Astrocyte (in vitro differentiated cells and primary cell): Measurements from ENCODE around the gene SAMD14. TPM values are rescaled to one million over a fixed set of nuclear protein-coding genes. Genes with fewer than 3 reads are reported as not detected.

Experiments
- DNase-seq: peaks from one replicate; pipeline ENCODE4 v3.0.0-alpha.2; 2010; ENCODE audit warnings: low read depth
- FAIRE-seq: peaks from 2 replicates; lab custom pipeline; 2011; peaks lifted over from hg19 to GRCh38; lab: Jason Lieb, UNC
- H2AFZ ChIP-seq: 2 replicates; pipeline ENCODE4 v1.6.0; 2012; ENCODE audit warnings: low read depth, low read length, inconsistent platforms
- H3K27ac ChIP-seq: 2 replicates; pipeline ENCODE4 v1.5.1; 2011; ENCODE audit warnings: low read depth, low read length, inconsistent platforms
- H3K27me3 ChIP-seq: 2 replicates; pipeline ENCODE4 v1.6.0; 2011; ENCODE audit warnings: low read length, inconsistent platforms; ENCODE audit not compliant: insufficient read depth
- H3K36me3 ChIP-seq: 2 replicates; pipeline ENCODE4 v1.5.1; 2011; ENCODE audit warnings: low read length, inconsistent platforms; ENCODE audit not compliant: insufficient read depth
- H3K4me1 ChIP-seq: 2 replicates; pipeline ENCODE4 v1.5.1; 2011; ENCODE audit warnings: low read length, inconsistent platforms; ENCODE audit not compliant: insufficient read depth
- H3K4me2 ChIP-seq: 2 replicates; pipeline ENCODE4 v1.6.0; 2012; ENCODE audit warnings: low read length, inconsistent platforms
- H3K4me3 ChIP-seq: 2 replicates; pipeline ENCODE4 v1.5.1; 2011; ENCODE audit warnings: low read depth, mild to moderate bottlenecking, low read length, inconsistent platforms; ENCODE audit not compliant: insufficient read depth
- H3K79me2 ChIP-seq: 2 replicates; pipeline ENCODE4 v1.6.0; 2012; ENCODE audit warnings: mild to moderate bottlenecking, low read length, inconsistent platforms; ENCODE audit not compliant: insufficient read depth
- H3K9ac ChIP-seq: 2 replicates; pipeline ENCODE4 v1.6.0; 2012; ENCODE audit warnings: mild to moderate bottlenecking, low read length, inconsistent platforms
- H3K9me3 ChIP-seq: 2 replicates; pipeline ENCODE4 v1.5.1; 2012; ENCODE audit warnings: low read depth, mild to moderate bottlenecking, low read length, inconsistent platforms; ENCODE audit not compliant: insufficient read depth
- H4K20me1 ChIP-seq: 2 replicates; pipeline ENCODE4 v1.6.0; 2012; ENCODE audit warnings: low read length, inconsistent platforms; ENCODE audit not compliant: insufficient read depth
- H3K27ac Mint-ChIP-seq: one replicate; pipeline ENCODE4 v1.8.0; 2021; ENCODE audit warnings: mild to moderate bottlenecking, mixed read lengths; ENCODE audit not compliant: unreplicated experiment
- H3K27me3 Mint-ChIP-seq: one replicate; pipeline ENCODE4 v1.8.0; 2021; ENCODE audit warnings: low read depth, mixed read lengths; ENCODE audit not compliant: unreplicated experiment
- H3K36me3 Mint-ChIP-seq: one replicate; pipeline ENCODE4 v1.8.0; 2021; ENCODE audit warnings: low read depth, mixed read lengths; ENCODE audit not compliant: unreplicated experiment
- H3K4me1 Mint-ChIP-seq: one replicate; pipeline ENCODE4 v1.8.0; 2021; ENCODE audit warnings: low read depth, mixed read lengths; ENCODE audit not compliant: unreplicated experiment
- H3K4me3 Mint-ChIP-seq: one replicate; pipeline ENCODE4 v1.8.0; 2021; ENCODE audit warnings: mild to moderate bottlenecking, moderate library complexity, mixed read lengths; ENCODE audit not compliant: unreplicated experiment
- H3K9me3 Mint-ChIP-seq: one replicate; pipeline ENCODE4 v1.8.0; 2021; ENCODE audit warnings: mild to moderate bottlenecking, mixed read lengths; ENCODE audit not compliant: unreplicated experiment
- CTCF ChIP-seq: IDR thresholded peaks from 2 replicates; pipeline ENCODE4 v1.5.1; 2011; ENCODE audit warnings: low read depth, mild to moderate bottlenecking, inconsistent platforms, low read length, moderate library complexity; ENCODE audit not compliant: insufficient read depth
- EZH2 ChIP-seq: IDR thresholded peaks from 2 replicates; pipeline ENCODE4 v1.6.1; 2012; ENCODE audit warnings: mild to moderate bottlenecking, low read length, inconsistent platforms; ENCODE audit not compliant: insufficient read depth
- total RNA-seq: library from RNA; stranded (reverse); gene quantifications from 2 replicates; pipeline ENCODE4 v1.2.1, GENCODE V29; 2021

Gene SAMD14
- total RNA-seq, 1 donor from 2014 or later = 10.8 TPM

- DNase-seq (no peak), FAIRE-seq (no peak)
- H3K4me3 Mint-ChIP-seq = peak overlapping the region; percentile 62
- Histone ChIP-seq H3K9me3 (no peaks in the 10 kb centered on the region), H3K4me2 (no peak overlapping the region), H3K4me3 (no peak overlapping the region), H2AFZ (no peak overlapping the region), H3K36me3 (peaks cover 50% of the 10 kb centered on the region), H3K9ac (no peak overlapping the region), H3K27ac (no peak overlapping the region), H3K4me1 (peaks cover 14% of the 10 kb centered on the region), H3K27me3 (no peaks in the 10 kb centered on the region), H3K79me2 (peaks cover 70% of the 10 kb centered on the region), H4K20me1 (peaks cover 99% of the 10 kb centered on the region)
- H3K9me3 Mint-ChIP-seq = no peaks in the 10 kb centered on the region
- peaks cover 65% of the 10 kb centered on the region for H3K36me3 Mint-ChIP-seq
- H3K27me3 Mint-ChIP-seq = no peaks in the 10 kb centered on the region
- TF ChIP-seq CTCF = no peak
- TF ChIP-seq EZH2 = no peak
- no peaks in the 10 kb centered on the region for H3K4me1 Mint-ChIP-seq
- no peak overlapping the region for H3K27ac Mint-ChIP-seq
These were observed 11.2 kb upstream of the SAMD14 start for GRCh38 chr17:50141026-50141744.

GRCh38 chr17:50139950-50140885 lies 10.3 kb upstream of the SAMD14 start:
- Histone ChIP-seq H3K27me3 (no peaks in the 10 kb centered on the region), H3K9me3 (no peaks in the 10 kb centered on the region), H3K36me3 (peaks cover 51% of the 10 kb centered on the region), H4K20me1 (peaks cover 96% of the 10 kb centered on the region), H3K4me2 (peak overlapping the region; percentile 28), H2AFZ (no peak overlapping the region), H3K4me1 (peaks cover 9% of the 10 kb centered on the region), H3K79me2 (peaks cover 60% of the 10 kb centered on the region), H3K27ac (no peak overlapping the region), H3K4me3 (no peak overlapping the region), H3K9ac (no peak overlapping the region)
- FAIRE-seq = no peak
- no peaks in the 10 kb centered on the region for H3K4me1 Mint-ChIP-seq
- peak overlapping the region; percentile 53 for H3K27ac Mint-ChIP-seq
- no peaks in the 10 kb centered on the region for H3K27me3 Mint-ChIP-seq
- H3K36me3 Mint-ChIP-seq = peaks cover 65% of the 10 kb centered on the region
- H3K9me3 Mint-ChIP-seq = no peaks in the 10 kb centered on the region
- peak; percentile 88 for TF ChIP-seq CTCF
- TF ChIP-seq EZH2 = no peak
- DNase-seq = peak; percentile 46
- no peak overlapping the region for H3K4me3 Mint-ChIP-seq
